ENCODE results near the gene POU2F1.

Gene POU2F1

DNA sequence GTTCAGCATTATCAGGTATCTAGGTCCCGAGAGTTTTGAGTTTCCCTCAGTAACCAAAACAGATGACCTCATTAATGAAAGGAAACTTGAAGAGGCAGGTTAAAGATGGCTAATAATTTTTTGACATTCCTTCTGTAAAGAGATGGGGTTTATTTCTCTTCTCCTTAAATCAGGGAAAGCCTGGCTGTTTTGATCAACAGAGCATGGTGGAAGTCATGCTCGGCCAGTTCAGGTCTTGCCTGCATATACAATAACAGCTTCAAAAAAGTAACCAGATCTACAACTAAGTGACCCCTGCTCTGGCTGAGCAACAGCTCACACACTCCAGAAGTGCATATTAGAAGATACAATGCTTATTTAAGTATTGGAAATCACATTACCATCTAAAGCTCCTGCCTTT, 36.6 kb upstream of the POU2F1 start:
- DNase-seq (ENCODE audit: low spot score): no peak
- TF ChIP-seq, protein P1, sequence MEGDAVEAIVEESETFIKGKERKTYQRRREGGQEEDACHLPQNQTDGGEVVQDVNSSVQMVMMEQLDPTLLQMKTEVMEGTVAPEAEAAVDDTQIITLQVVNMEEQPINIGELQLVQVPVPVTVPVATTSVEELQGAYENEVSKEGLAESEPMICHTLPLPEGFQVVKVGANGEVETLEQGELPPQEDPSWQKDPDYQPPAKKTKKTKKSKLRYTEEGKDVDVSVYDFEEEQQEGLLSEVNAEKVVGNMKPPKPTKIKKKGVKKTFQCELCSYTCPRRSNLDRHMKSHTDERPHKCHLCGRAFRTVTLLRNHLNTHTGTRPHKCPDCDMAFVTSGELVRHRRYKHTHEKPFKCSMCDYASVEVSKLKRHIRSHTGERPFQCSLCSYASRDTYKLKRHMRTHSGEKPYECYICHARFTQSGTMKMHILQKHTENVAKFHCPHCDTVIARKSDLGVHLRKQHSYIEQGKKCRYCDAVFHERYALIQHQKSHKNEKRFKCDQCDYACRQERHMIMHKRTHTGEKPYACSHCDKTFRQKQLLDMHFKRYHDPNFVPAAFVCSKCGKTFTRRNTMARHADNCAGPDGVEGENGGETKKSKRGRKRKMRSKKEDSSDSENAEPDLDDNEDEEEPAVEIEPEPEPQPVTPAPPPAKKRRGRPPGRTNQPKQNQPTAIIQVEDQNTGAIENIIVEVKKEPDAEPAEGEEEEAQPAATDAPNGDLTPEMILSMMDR (IDR thresholded peaks at IDR 0.05; ENCODE audit: extremely low read depth, insufficient read depth, missing control alignments): no peak
- in situ Hi-C loops (cut with MboI; ENCODE audit: low pct_unique_long_range_greater_than_20kb, low sequenced_read_pairs, unreplicated experiment): no loop called here

DNA sequence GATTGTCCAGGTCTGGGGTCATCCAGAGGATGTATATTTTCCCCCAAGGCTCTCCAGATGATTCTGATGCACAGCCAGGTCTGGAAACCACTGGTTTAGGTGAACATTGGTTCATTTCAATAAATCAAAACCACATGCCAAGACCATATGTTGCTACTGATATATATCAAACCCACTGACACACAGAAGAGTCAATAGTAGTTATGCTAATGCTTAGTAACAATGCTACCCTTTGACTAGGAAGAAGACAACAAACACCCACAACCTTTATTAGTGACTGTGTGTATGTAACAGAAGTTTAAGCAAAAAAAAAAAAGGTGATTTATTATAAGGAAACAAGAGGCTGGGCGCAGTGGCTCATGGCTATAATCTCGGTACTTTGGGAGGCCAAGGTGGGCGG, 35.6 kb upstream of the POU2F1 start:
- no peak for DNase-seq (ENCODE audit: low spot score)
- in situ Hi-C loops (cut with MboI; ENCODE audit: low pct_unique_long_range_greater_than_20kb, low sequenced_read_pairs, unreplicated experiment): no loop called here
- TF ChIP-seq, protein P1 (IDR thresholded peaks at IDR 0.05; ENCODE audit: extremely low read depth, insufficient read depth, missing control alignments): no peak

DNA sequence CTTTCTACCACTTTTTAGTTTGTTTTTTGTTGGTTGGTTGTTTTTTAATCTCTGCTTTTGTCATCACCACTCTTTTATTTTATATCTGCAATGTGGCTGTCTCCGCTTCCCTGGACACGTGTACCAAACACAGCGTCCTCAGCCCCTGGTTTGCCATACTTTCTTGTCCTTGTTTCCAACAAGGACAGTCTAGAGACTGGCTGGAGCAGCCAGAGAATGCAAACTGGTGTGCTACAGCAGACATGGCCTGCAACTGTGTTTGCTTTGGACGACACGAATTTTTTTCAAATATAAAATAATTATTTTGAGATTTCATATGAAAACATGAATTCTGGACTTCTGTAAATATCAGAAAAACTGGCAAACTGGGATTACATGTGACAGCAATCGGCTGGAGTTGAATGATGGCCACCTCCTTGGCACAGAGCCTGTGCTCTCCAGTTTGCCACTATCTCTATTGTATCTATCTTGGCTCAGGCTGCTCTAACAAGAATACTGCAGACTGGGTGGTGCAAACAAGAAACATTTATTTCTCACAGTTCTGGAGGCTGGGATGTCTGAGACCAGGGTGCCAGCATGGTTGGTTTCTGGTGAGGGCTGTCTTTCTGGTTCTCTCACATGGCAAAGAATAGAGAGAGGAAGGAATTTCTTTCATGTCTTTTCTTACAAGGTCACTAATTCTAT, 34.6 kb upstream of the POU2F1 start:
- no peak for DNase-seq (ENCODE audit: low spot score)
- TF ChIP-seq, protein P1 (IDR thresholded peaks at IDR 0.05; ENCODE audit: extremely low read depth, insufficient read depth, missing control alignments): no peak
- in situ Hi-C loops (cut with MboI; ENCODE audit: low pct_unique_long_range_greater_than_20kb, low sequenced_read_pairs, unreplicated experiment): no loop called here

DNA sequence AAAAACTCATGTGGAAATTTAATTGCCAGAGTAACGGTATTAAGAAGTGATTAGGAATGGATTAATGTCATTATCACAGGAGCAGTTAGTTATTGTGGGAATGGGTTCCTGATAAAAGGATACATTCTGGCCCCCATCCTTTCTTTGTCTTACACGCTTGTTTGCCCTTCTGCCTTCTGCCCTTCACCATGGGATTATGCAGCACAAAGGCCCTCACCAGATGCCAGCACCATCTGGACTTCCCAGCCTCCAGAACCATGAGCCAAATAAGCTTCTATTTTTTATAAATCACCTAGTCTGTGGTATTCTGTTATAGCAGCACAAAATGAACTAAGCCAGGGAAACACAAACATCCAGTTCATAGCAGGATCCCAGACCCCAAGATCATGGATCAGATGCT, 33.9 kb upstream of the POU2F1 start:
- DNase-seq (ENCODE audit: low spot score): no peak
- in situ Hi-C loops (cut with MboI; ENCODE audit: low pct_unique_long_range_greater_than_20kb, low sequenced_read_pairs, unreplicated experiment): no loop called here
- TF ChIP-seq, protein P1 (IDR thresholded peaks at IDR 0.05; ENCODE audit: extremely low read depth, insufficient read depth, missing control alignments): no peak

DNA sequence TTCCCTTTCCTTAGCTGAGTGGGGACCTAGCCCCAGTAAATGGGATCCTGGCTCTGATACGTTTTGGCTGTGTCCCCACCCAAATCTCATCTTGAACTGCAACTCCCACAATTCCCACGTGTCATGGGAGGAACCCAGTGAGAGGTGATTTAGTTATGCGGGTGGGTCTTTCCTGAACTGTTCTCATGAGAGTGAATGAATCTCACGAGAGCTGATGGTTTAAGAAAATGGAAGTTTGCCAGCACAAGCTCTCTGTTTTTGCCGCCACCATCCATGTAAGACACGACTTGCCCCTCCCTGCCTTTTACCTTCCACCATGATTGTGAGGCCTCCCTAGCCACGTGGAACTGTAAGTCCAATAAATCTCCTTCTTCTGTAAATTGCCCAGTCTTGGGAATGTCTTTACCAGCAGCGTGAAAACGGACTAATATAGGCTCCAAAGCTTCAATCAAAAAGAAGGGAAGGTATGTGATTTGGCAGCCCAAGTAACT, 29.9 kb upstream of the POU2F1 start:
- TF ChIP-seq, protein P1 (IDR thresholded peaks at IDR 0.05; ENCODE audit: extremely low read depth, insufficient read depth, missing control alignments): no peak
- in situ Hi-C loops (cut with MboI; ENCODE audit: low pct_unique_long_range_greater_than_20kb, low sequenced_read_pairs, unreplicated experiment): no loop called here

DNA sequence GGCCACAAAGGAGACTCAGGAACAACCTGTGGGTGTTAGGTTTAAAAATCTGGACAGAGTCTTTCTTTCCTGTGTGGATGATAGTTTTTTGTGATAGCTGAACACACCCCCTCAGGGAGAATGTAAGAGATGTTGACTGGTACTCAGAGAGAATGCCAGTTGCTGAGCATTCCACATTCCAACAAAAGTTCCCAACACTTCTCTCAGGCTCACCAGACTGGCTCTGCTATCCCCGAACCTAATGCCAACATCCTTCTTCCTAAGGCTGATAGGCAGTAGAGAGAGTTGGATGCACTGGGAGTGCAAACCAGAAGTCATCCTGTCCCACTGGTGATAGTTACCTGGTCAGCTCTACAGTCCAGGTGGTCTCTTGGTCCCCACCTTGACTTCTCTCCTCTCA, 28.7 kb upstream of the POU2F1 start:
- in situ Hi-C loops (cut with MboI; ENCODE audit: low pct_unique_long_range_greater_than_20kb, low sequenced_read_pairs, unreplicated experiment): no loop called here
- DNase-seq (ENCODE audit: low spot score): no peak
- TF ChIP-seq, protein P1 (IDR thresholded peaks at IDR 0.05; ENCODE audit: extremely low read depth, insufficient read depth, missing control alignments): no peak

More for the DNA sequence above, 29.9 kb upstream of the POU2F1 start:
- DNase-seq (ENCODE audit: low spot score): no peak
